Esophagus (tissue), 2 donors: ENCODE data around the gene CDR2. TPM values are rescaled to one million over a fixed set of nuclear protein-coding genes. Genes with fewer than 3 reads are reported as not detected.

Source experiments
- H3K27ac ChIP-seq, 2 donors: one replicate each; pipeline ENCODE4 v1.5.1; 2013; ENCODE audit warnings: low read depth in 2 of 2, mild to moderate bottlenecking in 2 of 2, inconsistent platforms in 1 of 2, low read length in 1 of 2, moderate library complexity in 1 of 2
- H3K27me3 ChIP-seq, 2 donors: one replicate each; pipeline ENCODE4 v1.6.1; 2013; ENCODE audit warnings: low read length in 2 of 2, control low read depth in 1 of 2, mild to moderate bottlenecking in 1 of 2; ENCODE audit not compliant: insufficient read depth in 2 of 2, control insufficient read depth in 1 of 2
- H3K36me3 ChIP-seq, 2 donors: one replicate each; pipeline ENCODE4 v1.6.1; 2013; ENCODE audit warnings: low read length in 1 of 2; ENCODE audit not compliant: control insufficient read depth in 2 of 2, insufficient read depth in 2 of 2
- H3K4me1 ChIP-seq, 2 donors: one replicate each; pipeline ENCODE4 v1.6.1; 2013; ENCODE audit warnings: low read length in 1 of 2; ENCODE audit not compliant: control insufficient read depth in 2 of 2, insufficient read depth in 2 of 2
- H3K4me3 ChIP-seq, 2 donors: one replicate each; pipeline ENCODE4 v1.5.1; 2013; ENCODE audit warnings: low read length in 2 of 2, mild to moderate bottlenecking in 2 of 2, low read depth in 1 of 2, moderate library complexity in 1 of 2
- H3K9me3 ChIP-seq, 2 donors: one replicate each; pipeline ENCODE4 v1.6.1; 2013; ENCODE audit warnings: mild to moderate bottlenecking in 2 of 2, low read depth in 1 of 2, low read length in 1 of 2, moderate library complexity in 1 of 2; ENCODE audit not compliant: control insufficient read depth in 2 of 2, insufficient read depth in 1 of 2
- WGBS, 2 donors: extraction: QIAGEN DNeasy Blood & Tissue Kit; methylation state at CpG; one replicate each; pipeline ENCODE4 v1.1.7; 2013; 5-methylcytosine and 5-hydroxymethylcytosine counted together
- polyA plus RNA-seq, 2 donors: library from polyadenylated mRNA; stranded (reverse); fragments of 200-250 nt; gene quantifications; one replicate each; pipeline ENCODE4 v1.2.3, GENCODE V29; 2013
- donor health status: healthy with polysubstance abuse.
- donor health status: Bipolar disorder and iron deficiency.

Gene CDR2
- polyA plus RNA-seq, 2 donors, result 4.5 to 6.3 TPM

GRCh38 chr16:22329199-22329695 lies 45.2 kb downstream of the CDR2 start:
- no peak overlapping the region for H3K27ac ChIP-seq
- H3K4me1 ChIP-seq, result no peaks in the 10 kb centered on the region
- H3K9me3 ChIP-seq, result no peaks in the 10 kb centered on the region
- H3K27me3 ChIP-seq, result no peaks in the 10 kb centered on the region
- no peak overlapping the region for H3K4me3 ChIP-seq
- peaks cover 16 to 52% of the 10 kb centered on the region in 2 donors for H3K36me3 ChIP-seq
- 97% methylated on average over 9 of the region's 9 CpGs for WGBS, 2 donors

- Histone ChIP-seq H3K36me3 (peaks cover 20 to 58% of the 10 kb centered on the region in 2 donors), H3K27ac (no peak overlapping the region), H3K4me3 (no peak overlapping the region), H3K9me3 (no peaks in the 10 kb centered on the region), H3K27me3 (no peaks in the 10 kb centered on the region), H3K4me1 (no peaks in the 10 kb centered on the region)
- WGBS, 2 donors, result 89 to 92% methylated on average over 10 of the region's 10 CpGs
These were observed 46.2 kb downstream of the CDR2 start for GRCh38 chr16:22328081-22328725.

GRCh38 chr16:22327446-22327775 lies 47.0 kb downstream of the CDR2 start:
- WGBS, 2 donors, result 93% methylated on average over 6 of the region's 6 CpGs
- H3K36me3 ChIP-seq, result peaks cover 20 to 65% of the 10 kb centered on the region in 2 donors
- H3K4me3 ChIP-seq, result no peak overlapping the region
- H3K4me1 ChIP-seq, result no peaks in the 10 kb centered on the region
- no peaks in the 10 kb centered on the region for H3K27me3 ChIP-seq
- no peak overlapping the region for H3K27ac ChIP-seq
- H3K9me3 ChIP-seq, result no peaks in the 10 kb centered on the region

- no peak overlapping the region for H3K4me3 ChIP-seq
- peaks cover 20 to 62% of the 10 kb centered on the region in 2 donors for H3K36me3 ChIP-seq
- no peaks in the 10 kb centered on the region for H3K9me3 ChIP-seq
- no peaks in the 10 kb centered on the region for H3K4me1 ChIP-seq
- no peak overlapping the region for H3K27ac ChIP-seq
- 84 to 85% methylated on average over 13 of the region's 13 CpGs for WGBS, 2 donors
- H3K27me3 ChIP-seq, result no peaks in the 10 kb centered on the region
These were observed 47.5 kb downstream of the CDR2 start for GRCh38 chr16:22326771-22327445.

GRCh38 chr16:22326369-22326652 lies 48.1 kb downstream of the CDR2 start:
- no peaks in the 10 kb centered on the region for H3K4me1 ChIP-seq
- no peaks in the 10 kb centered on the region for H3K27me3 ChIP-seq
- 83 to 87% methylated on average over 4 of the region's 4 CpGs for WGBS, 2 donors
- H3K9me3 ChIP-seq, result no peaks in the 10 kb centered on the region
- no peak overlapping the region for H3K4me3 ChIP-seq
- peaks cover 20 to 66% of the 10 kb centered on the region in 2 donors for H3K36me3 ChIP-seq
- no peak overlapping the region for H3K27ac ChIP-seq

GRCh38 chr16:22325598-22326368 lies 48.6 kb downstream of the CDR2 start:
- no peaks in the 10 kb centered on the region for H3K9me3 ChIP-seq
- 92% methylated on average over 41 to 46 of the region's 46 CpGs for WGBS, 2 donors
- H3K4me3 ChIP-seq, result no peak overlapping the region
- H3K4me1 ChIP-seq, result no peaks in the 10 kb centered on the region
- no peaks in the 10 kb centered on the region for H3K27me3 ChIP-seq
- peaks cover 20 to 68% of the 10 kb centered on the region in 2 donors for H3K36me3 ChIP-seq
- H3K27ac ChIP-seq, result no peak overlapping the region

- WGBS, 2 donors, result 87 to 89% methylated on average over 19 of the region's 19 CpGs
- Histone ChIP-seq H3K4me3 (no peak overlapping the region), H3K27me3 (no peaks in the 10 kb centered on the region), H3K27ac (no peak overlapping the region), H3K4me1 (no peaks in the 10 kb centered on the region), H3K36me3 (peaks cover 20 to 68% of the 10 kb centered on the region in 2 donors), H3K9me3 (no peaks in the 10 kb centered on the region)
These were observed 49.4 kb downstream of the CDR2 start for GRCh38 chr16:22324787-22325597.

GRCh38 chr16:22323959-22324786 lies 50.2 kb downstream of the CDR2 start:
- Histone ChIP-seq H3K27ac (no peak overlapping the region), H3K4me1 (no peaks in the 10 kb centered on the region), H3K9me3 (no peaks in the 10 kb centered on the region), H3K27me3 (no peaks in the 10 kb centered on the region), H3K4me3 (no peak overlapping the region), H3K36me3 (peaks cover 17 to 66% of the 10 kb centered on the region in 2 donors)
- 91 to 93% methylated on average over 24 of the region's 24 CpGs for WGBS, 2 donors
